NCI-H524 (cell line): Measurements from ENCODE around the gene TYRP1.
"Not testable (repeated sequence)": the region's sequence is repeated elsewhere in the genome, so short reads cannot be mapped to it uniquely, and the experiment has no call there.

Experiments
- DNase-seq, 2 experiments: peaks; one replicate each; lab custom pipeline; 2025; lab: John Stamatoyannopoulos, UW

Gene TYRP1

GRCh38 chr9:12693141-12693540 lies at the start of gene TYRP1:
Gene TYRP1, plus strand, starts transcription at chr9:12693385. Its CDS starts 612 bp downstream, at chr9:12693997.
- peak in 1 of 2 experiments; percentile 16 for DNase-seq

- DNase-seq, result no peak
These were observed 49.5 kb upstream of the TYRP1 start for GRCh38 chr9:12643686-12644085.

- DNase-seq, result no peak
These were observed 44.3 kb upstream of the TYRP1 start for GRCh38 chr9:12648925-12649324.

GRCh38 chr9:12651125-12651524 lies 42.1 kb upstream of the TYRP1 start:
- DNase-seq, result no peak

GRCh38 chr9:12652973-12653372 lies 40.2 kb upstream of the TYRP1 start:
- no peak for DNase-seq

GRCh38 chr9:12656803-12657202 lies 36.4 kb upstream of the TYRP1 start:
- DNase-seq, result no peak

GRCh38 chr9:12657233-12657632 lies 36.0 kb upstream of the TYRP1 start:
- no peak for DNase-seq

GRCh38 chr9:12657998-12658397 lies 35.2 kb upstream of the TYRP1 start:
- DNase-seq, result no peak

GRCh38 chr9:12658531-12659209 lies 34.5 kb upstream of the TYRP1 start:
- DNase-seq, result no peak

- no peak for DNase-seq
These were observed 34.0 kb upstream of the TYRP1 start for GRCh38 chr9:12659220-12659619.

GRCh38 chr9:12666813-12667212 lies 26.4 kb upstream of the TYRP1 start:
- peak in 1 of 2 experiments; percentile 10 for DNase-seq

- DNase-seq, result no peak
These were observed 25.3 kb upstream of the TYRP1 start for GRCh38 chr9:12667892-12668291.

GRCh38 chr9:12670006-12670405 lies 23.2 kb upstream of the TYRP1 start:
- DNase-seq, result peak in 1 of 2 experiments; percentile 59

GRCh38 chr9:12674961-12675360 lies 18.2 kb upstream of the TYRP1 start:
- no peak for DNase-seq

GRCh38 chr9:12677462-12678126 lies 15.6 kb upstream of the TYRP1 start:
- not testable (repeated sequence) for DNase-seq

GRCh38 chr9:12680341-12680740 lies 12.8 kb upstream of the TYRP1 start:
- no peak for DNase-seq

GRCh38 chr9:12680757-12681156 lies 12.4 kb upstream of the TYRP1 start:
- DNase-seq, result no peak

- no peak for DNase-seq
These were observed 11.6 kb upstream of the TYRP1 start for GRCh38 chr9:12681620-12682019.

GRCh38 chr9:12684974-12685373 lies 8.2 kb upstream of the TYRP1 start:
- DNase-seq, result no peak

GRCh38 chr9:12689233-12689632 lies 4.0 kb upstream of the TYRP1 start:
- no peak for DNase-seq

GRCh38 chr9:12694013-12694412 lies 828 bp downstream of the TYRP1 start:
- no peak for DNase-seq

GRCh38 chr9:12695474-12695873 lies 2.3 kb downstream of the TYRP1 start:
- DNase-seq, result no peak

GRCh38 chr9:12696931-12697622 lies 3.9 kb downstream of the TYRP1 start:
- no peak for DNase-seq
